ENCODE measurements around the gene GCN1. TPM values are rescaled to one million over a fixed set of nuclear protein-coding genes. Genes with fewer than 3 reads are reported as not detected.

GCN1 gene
- polyA plus RNA-seq, 3 donors, result 5.0 to 22.1 (median 8.3) TPM

GRCh38 chr12:120155072-120155471, 39.4 kb downstream of the GCN1 start:
- Histone ChIP-seq H4K20me1 (ENCODE audit: insufficient read depth, low read length) (no peaks in the 10 kb centered on the region), H3K9me3 (replicated peaks in 1 of 2; ENCODE audit: control insufficient read depth in 1 of 2, insufficient read depth in 1 of 2, low read length in 2 of 2) (no peaks in the 10 kb centered on the region), H3K4me3 (replicated peaks in 1 of 3; ENCODE audit: low read depth in 2 of 3, low read length in 3 of 3) (no peak overlapping the region), H3K4me1 (ENCODE audit: control insufficient read depth in 1 of 2, insufficient read depth in 2 of 2, low read length in 2 of 2) (no peaks in the 10 kb centered on the region), H3K79me2 (ENCODE audit: insufficient read depth, low read length) (no peaks in the 10 kb centered on the region), H3K4me2 (replicated peaks; ENCODE audit: extremely low read depth, low read length, poor library complexity, severe bottlenecking) (no peak overlapping the region), H2AFZ (ENCODE audit: insufficient read depth, low read depth, low read length, poor library complexity, severe bottlenecking) (no peak overlapping the region), H3K27me3 (ENCODE audit: control insufficient read depth in 2 of 2, insufficient read depth in 2 of 2, low read length in 2 of 2) (no peaks in the 10 kb centered on the region), H3K36me3 (replicated peaks in 1 of 2; ENCODE audit: control insufficient read depth in 1 of 2, insufficient read depth in 2 of 2, low read length in 2 of 2) (peaks cover 87 to 95% of the 10 kb centered on the region in 2 donors), H3K27ac (ENCODE audit: low read depth in 1 of 2, low read length in 2 of 2) (no peak overlapping the region), H3K9ac (ENCODE audit: insufficient read depth, low read length, poor library complexity, severe bottlenecking) (no peak overlapping the region)
- H3K4me1 Mint-ChIP-seq, result no peaks in the 10 kb centered on the region
- TF ChIP-seq, protein P1, sequence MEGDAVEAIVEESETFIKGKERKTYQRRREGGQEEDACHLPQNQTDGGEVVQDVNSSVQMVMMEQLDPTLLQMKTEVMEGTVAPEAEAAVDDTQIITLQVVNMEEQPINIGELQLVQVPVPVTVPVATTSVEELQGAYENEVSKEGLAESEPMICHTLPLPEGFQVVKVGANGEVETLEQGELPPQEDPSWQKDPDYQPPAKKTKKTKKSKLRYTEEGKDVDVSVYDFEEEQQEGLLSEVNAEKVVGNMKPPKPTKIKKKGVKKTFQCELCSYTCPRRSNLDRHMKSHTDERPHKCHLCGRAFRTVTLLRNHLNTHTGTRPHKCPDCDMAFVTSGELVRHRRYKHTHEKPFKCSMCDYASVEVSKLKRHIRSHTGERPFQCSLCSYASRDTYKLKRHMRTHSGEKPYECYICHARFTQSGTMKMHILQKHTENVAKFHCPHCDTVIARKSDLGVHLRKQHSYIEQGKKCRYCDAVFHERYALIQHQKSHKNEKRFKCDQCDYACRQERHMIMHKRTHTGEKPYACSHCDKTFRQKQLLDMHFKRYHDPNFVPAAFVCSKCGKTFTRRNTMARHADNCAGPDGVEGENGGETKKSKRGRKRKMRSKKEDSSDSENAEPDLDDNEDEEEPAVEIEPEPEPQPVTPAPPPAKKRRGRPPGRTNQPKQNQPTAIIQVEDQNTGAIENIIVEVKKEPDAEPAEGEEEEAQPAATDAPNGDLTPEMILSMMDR (IDR thresholded peaks at IDR 0.05), result no peak
- H3K9me3 Mint-ChIP-seq, result no peaks in the 10 kb centered on the region
- 99% methylated on average over 15 of the region's 15 CpGs for WGBS (ENCODE audit: insufficient coverage)
- no peaks in the 10 kb centered on the region for H3K27me3 Mint-ChIP-seq (ENCODE audit: low read depth in 3 of 3)
- peaks cover 87 to 95% of the 10 kb centered on the region in 2 donors for H3K36me3 Mint-ChIP-seq
- H3K4me3 Mint-ChIP-seq, result no peak overlapping the region
- intact Hi-C loops (cut with micrococcal nuclease), result no loop called here
- DNase-seq, result no peak
- H3K27ac Mint-ChIP-seq, result peak overlapping the region in 1 of 7 donors; percentile 24

DNA sequence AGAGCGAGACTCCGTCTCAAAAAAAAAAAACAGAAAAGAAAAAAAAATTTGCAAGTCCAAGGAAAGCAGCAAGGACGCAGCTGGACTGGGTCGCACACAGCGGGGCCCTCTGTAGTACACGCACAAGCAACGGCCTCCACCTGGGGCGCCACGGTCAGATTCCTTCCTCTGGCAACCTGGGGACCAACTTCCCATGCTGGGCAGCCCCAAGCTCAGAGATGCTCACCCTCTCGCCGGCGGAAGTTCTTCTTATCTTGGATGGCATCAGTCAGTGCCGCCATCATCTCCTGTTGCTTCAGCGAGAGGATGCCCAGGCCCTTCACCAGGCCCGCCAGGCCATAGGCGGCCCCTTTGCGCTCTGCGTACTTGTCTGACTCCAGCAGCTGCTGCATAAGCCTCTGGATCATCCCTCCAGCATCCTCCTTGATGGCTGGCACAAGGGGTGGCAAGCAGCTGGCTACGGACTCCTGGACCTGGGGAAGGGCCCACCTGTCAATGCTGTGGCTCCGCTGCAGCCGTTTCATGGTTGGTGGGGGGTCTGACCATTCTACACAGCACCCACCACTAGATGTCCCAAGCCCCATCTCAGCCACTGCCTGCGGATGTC, 43.5 kb downstream of the GCN1 start:
- Histone ChIP-seq H3K4me2 (replicated peaks; ENCODE audit: extremely low read depth, low read length, poor library complexity, severe bottlenecking) (no peak overlapping the region), H3K4me1 (ENCODE audit: control insufficient read depth in 1 of 2, insufficient read depth in 2 of 2, low read length in 2 of 2) (no peaks in the 10 kb centered on the region), H3K9me3 (replicated peaks in 1 of 2; ENCODE audit: control insufficient read depth in 1 of 2, insufficient read depth in 1 of 2, low read length in 2 of 2) (no peaks in the 10 kb centered on the region), H3K27me3 (ENCODE audit: control insufficient read depth in 2 of 2, insufficient read depth in 2 of 2, low read length in 2 of 2) (no peaks in the 10 kb centered on the region), H3K9ac (ENCODE audit: insufficient read depth, low read length, poor library complexity, severe bottlenecking) (no peak overlapping the region), H3K79me2 (ENCODE audit: insufficient read depth, low read length) (no peaks in the 10 kb centered on the region), H3K4me3 (replicated peaks in 1 of 3; ENCODE audit: low read depth in 2 of 3, low read length in 3 of 3) (no peak overlapping the region), H2AFZ (ENCODE audit: insufficient read depth, low read depth, low read length, poor library complexity, severe bottlenecking) (no peak overlapping the region), H4K20me1 (ENCODE audit: insufficient read depth, low read length) (no peaks in the 10 kb centered on the region), H3K27ac (ENCODE audit: low read depth in 1 of 2, low read length in 2 of 2) (no peak overlapping the region), H3K36me3 (replicated peaks in 1 of 2; ENCODE audit: control insufficient read depth in 1 of 2, insufficient read depth in 2 of 2, low read length in 2 of 2) (peaks cover 84 to 93% of the 10 kb centered on the region in 2 donors)
- Mint-ChIP-seq H3K9me3 (no peaks in the 10 kb centered on the region), H3K27me3 (ENCODE audit: low read depth in 3 of 3) (no peaks in the 10 kb centered on the region), H3K4me3 (no peak overlapping the region), H3K27ac (no peak overlapping the region), H3K4me1 (no peaks in the 10 kb centered on the region), H3K36me3 (peaks cover 85 to 95% of the 10 kb centered on the region in 2 donors)
- 96% methylated on average over 17 of the region's 22 CpGs for WGBS (ENCODE audit: insufficient coverage)
- no peak for DNase-seq
- intact Hi-C loops (cut with micrococcal nuclease), result no loop called here
- TF ChIP-seq, protein P1 (IDR thresholded peaks at IDR 0.05), result no peak
